Duodenal mucosa (tissue), 2 donors: ENCODE data around the gene SLC25A46.
"Not testable (repeated sequence)": the region's sequence is repeated elsewhere in the genome, so short reads cannot be mapped to it uniquely, and the experiment has no call there.

Source experiments
- H3K27ac ChIP-seq: one replicate; pipeline ENCODE4 v1.7.0; 2013; ENCODE audit warnings: low read depth, low read length
- H3K27me3 ChIP-seq, 2 donors: one replicate each; pipeline ENCODE4 v1.7.0; 2013; ENCODE audit warnings: low read length in 2 of 2, control low read depth in 1 of 2; ENCODE audit not compliant: insufficient read depth in 2 of 2, control insufficient read depth in 1 of 2
- H3K36me3 ChIP-seq, 2 donors: one replicate each; pipeline ENCODE4 v1.7.0; 2013; ENCODE audit warnings: low read length in 2 of 2, control low read depth in 1 of 2; ENCODE audit not compliant: insufficient read depth in 2 of 2, control insufficient read depth in 1 of 2
- H3K4me1 ChIP-seq, 2 donors: one replicate each; pipeline ENCODE4 v1.7.0; 2013; ENCODE audit warnings: low read length in 2 of 2, control low read depth in 1 of 2; ENCODE audit not compliant: insufficient read depth in 2 of 2, control insufficient read depth in 1 of 2
- H3K4me3 ChIP-seq, 2 donors: one replicate each; pipeline ENCODE4 v1.7.0; 2013; ENCODE audit warnings: low read length in 2 of 2, low read depth in 1 of 2
- H3K9ac ChIP-seq, 2 donors: one replicate each; pipeline ENCODE4 v1.7.0; 2013; ENCODE audit warnings: low read length in 2 of 2, low read depth in 1 of 2
- H3K9me3 ChIP-seq, 2 donors: one replicate each; pipeline ENCODE4 v1.7.0; 2013; ENCODE audit warnings: low read length in 2 of 2, control low read depth in 1 of 2; ENCODE audit not compliant: control insufficient read depth in 1 of 2

Gene SLC25A46

GRCh38 chr5:110753600-110753999, 14.8 kb downstream of the SLC25A46 start:
- Histone ChIP-seq H3K9me3 (no peaks in the 10 kb centered on the region), H3K4me3 (no peak overlapping the region), H3K4me1 (peaks cover 0 to 3% of the 10 kb centered on the region in 2 donors), H3K27ac (no peak overlapping the region), H3K36me3 (peaks cover 11 to 24% of the 10 kb centered on the region in 2 donors), H3K27me3 (no peaks in the 10 kb centered on the region), H3K9ac (no peak overlapping the region)

- no peaks in the 10 kb centered on the region for H3K9me3 ChIP-seq
- no peak overlapping the region for H3K9ac ChIP-seq
- peaks cover 0 to 3% of the 10 kb centered on the region in 2 donors for H3K4me1 ChIP-seq
- H3K4me3 ChIP-seq: no peak overlapping the region
- peaks cover 16 to 23% of the 10 kb centered on the region in 2 donors for H3K36me3 ChIP-seq
- H3K27me3 ChIP-seq: no peaks in the 10 kb centered on the region
- H3K27ac ChIP-seq: no peak overlapping the region
Observed at GRCh38 chr5:110754181-110754580, 15.4 kb downstream of the SLC25A46 start.

- H3K36me3 ChIP-seq: peaks cover 17 to 36% of the 10 kb centered on the region in 2 donors
- H3K9me3 ChIP-seq: no peaks in the 10 kb centered on the region
- no peak overlapping the region for H3K4me3 ChIP-seq
- peaks cover 0 to 1% of the 10 kb centered on the region in 2 donors for H3K4me1 ChIP-seq
- H3K9ac ChIP-seq: no peak overlapping the region
- H3K27ac ChIP-seq: no peak overlapping the region
- no peaks in the 10 kb centered on the region for H3K27me3 ChIP-seq
Observed at GRCh38 chr5:110757118-110757729, 18.4 kb downstream of the SLC25A46 start.

GRCh38 chr5:110760158-110760557, 21.4 kb downstream of the SLC25A46 start:
- Histone ChIP-seq H3K27me3 (no peaks in the 10 kb centered on the region), H3K4me1 (no peaks in the 10 kb centered on the region), H3K4me3 (no peak overlapping the region), H3K27ac (no peak overlapping the region), H3K36me3 (peaks cover 21 to 47% of the 10 kb centered on the region in 2 donors), H3K9ac (no peak overlapping the region), H3K9me3 (no peaks in the 10 kb centered on the region)

- Histone ChIP-seq H3K4me1 (no peaks in the 10 kb centered on the region), H3K27ac (no peak overlapping the region), H3K9ac (no peak overlapping the region), H3K36me3 (peaks cover 0 to under 1% of the 10 kb centered on the region in 2 donors), H3K9me3 (no peaks in the 10 kb centered on the region), H3K4me3 (no peak overlapping the region), H3K27me3 (no peaks in the 10 kb centered on the region)
Observed at GRCh38 chr5:110768138-110768860, 29.5 kb downstream of the SLC25A46 start.

- Histone ChIP-seq H3K27ac (no peak overlapping the region), H3K9me3 (no peaks in the 10 kb centered on the region), H3K4me1 (no peaks in the 10 kb centered on the region), H3K4me3 (no peak overlapping the region), H3K9ac (no peak overlapping the region), H3K36me3 (no peaks in the 10 kb centered on the region), H3K27me3 (no peaks in the 10 kb centered on the region)
Observed at GRCh38 chr5:110769000-110769681, 30.3 kb downstream of the SLC25A46 start.

GRCh38 chr5:110770286-110770685, 31.5 kb downstream of the SLC25A46 start:
- no peaks in the 10 kb centered on the region for H3K4me1 ChIP-seq
- H3K36me3 ChIP-seq: no peaks in the 10 kb centered on the region
- no peak overlapping the region for H3K4me3 ChIP-seq
- no peak overlapping the region for H3K9ac ChIP-seq
- no peaks in the 10 kb centered on the region for H3K9me3 ChIP-seq
- H3K27me3 ChIP-seq: no peaks in the 10 kb centered on the region
- H3K27ac ChIP-seq: no peak overlapping the region

- Histone ChIP-seq H3K36me3 (no peaks in the 10 kb centered on the region), H3K9ac (no peak overlapping the region), H3K4me3 (no peak overlapping the region), H3K27ac (no peak overlapping the region), H3K27me3 (no peaks in the 10 kb centered on the region), H3K4me1 (no peaks in the 10 kb centered on the region), H3K9me3 (no peaks in the 10 kb centered on the region)
Observed at GRCh38 chr5:110784901-110785300, 46.1 kb downstream of the SLC25A46 start.

- no peaks in the 10 kb centered on the region for H3K4me1 ChIP-seq
- H3K4me3 ChIP-seq: no peak overlapping the region
- H3K27me3 ChIP-seq: no peaks in the 10 kb centered on the region
- H3K9ac ChIP-seq: no peak overlapping the region
- H3K27ac ChIP-seq: no peak overlapping the region
- no peaks in the 10 kb centered on the region for H3K9me3 ChIP-seq
- H3K36me3 ChIP-seq: no peaks in the 10 kb centered on the region
Observed at GRCh38 chr5:110785356-110785755, 46.5 kb downstream of the SLC25A46 start.

GRCh38 chr5:110788006-110788405, 49.2 kb downstream of the SLC25A46 start:
- not testable (repeated sequence) for H3K27me3 ChIP-seq, H3K36me3 ChIP-seq, H3K9me3 ChIP-seq, H3K27ac ChIP-seq, H3K4me1 ChIP-seq, H3K4me3 ChIP-seq, H3K9ac ChIP-seq
